GM18526 (cell line): ENCODE measurements around the gene NPFF.

Experiments
- POLR2A ChIP-seq: IDR thresholded peaks from 3 replicates; pipeline ENCODE4 v1.6.1; 2011; ENCODE audit not compliant: insufficient read length; ENCODE audit errors: extremely low read depth

The NPFF gene

GRCh38 chr12:53501615-53502181 lies 5.6 kb downstream of the NPFF start:
- no peak for TF ChIP-seq POLR2A

GRCh38 chr12:53500776-53501614 lies 6.3 kb downstream of the NPFF start, which contains the start of gene TARBP2:
TSS of gene TARBP2 (plus strand) at chr12:53501283. CDS start at chr12:53501409, 126 bp downstream.
- peak; percentile 75 for TF ChIP-seq POLR2A

- TF ChIP-seq POLR2A, result peak; percentile 73
These were observed 7.0 kb downstream of the NPFF start for GRCh38 chr12:53500142-53500775.

GRCh38 chr12:53499266-53500141 lies 7.8 kb downstream of the NPFF start, which contains the start of gene MAP3K12:
TSS of gene MAP3K12 (minus strand) at chr12:53499458. CDS start at chr12:53487391, 12,067 bp downstream.
- TF ChIP-seq POLR2A, result no peak

GRCh38 chr12:53498235-53498630 lies 9.1 kb downstream of the NPFF start:
- TF ChIP-seq POLR2A, result no peak

- no peak for TF ChIP-seq POLR2A
These were observed 9.8 kb downstream of the NPFF start for GRCh38 chr12:53497461-53497860.

- TF ChIP-seq POLR2A, result no peak
These were observed 10.6 kb downstream of the NPFF start for GRCh38 chr12:53496752-53497032.

DNA sequence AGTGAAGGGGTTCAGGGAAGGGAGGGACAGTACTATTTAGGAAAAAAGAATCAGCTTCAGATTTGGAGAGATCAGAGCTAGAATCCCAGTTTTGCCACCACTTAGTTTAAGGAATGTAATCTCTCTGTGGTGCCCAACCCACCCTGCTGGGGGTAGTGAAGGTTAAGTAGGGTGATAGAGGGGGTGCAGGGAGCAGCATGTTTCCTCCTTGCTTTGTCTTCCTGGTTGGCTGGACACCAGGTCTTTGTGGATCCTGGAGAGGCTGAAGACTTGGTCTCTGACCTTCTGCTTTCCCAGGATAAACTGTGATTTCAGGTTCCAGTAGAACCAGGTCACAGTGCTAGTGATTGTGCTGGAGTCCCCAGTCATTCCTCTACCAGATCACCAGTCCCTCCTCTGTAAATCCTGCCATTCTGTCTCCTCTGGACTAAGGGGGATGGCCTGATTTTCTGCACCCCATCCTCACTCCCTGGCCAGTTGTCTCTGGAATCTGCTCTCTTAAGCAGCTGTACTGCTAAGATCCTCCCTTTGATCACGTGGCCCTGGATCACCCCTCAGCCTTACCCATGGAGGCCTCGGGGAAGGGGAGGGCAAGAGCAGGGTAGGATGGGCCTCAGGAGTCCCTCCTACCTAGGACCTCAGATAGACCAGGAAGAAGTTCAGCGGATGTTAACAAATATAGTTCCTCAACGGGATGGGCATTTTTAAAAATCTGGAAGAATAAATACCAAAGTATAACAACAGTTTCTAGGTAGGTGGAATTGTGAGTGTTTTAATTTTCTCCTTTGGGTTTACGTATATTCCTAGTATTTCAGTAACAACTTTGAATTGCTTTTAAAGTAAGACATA lies 11.2 kb downstream of the NPFF start:
- TF ChIP-seq POLR2A, result no peak

DNA sequence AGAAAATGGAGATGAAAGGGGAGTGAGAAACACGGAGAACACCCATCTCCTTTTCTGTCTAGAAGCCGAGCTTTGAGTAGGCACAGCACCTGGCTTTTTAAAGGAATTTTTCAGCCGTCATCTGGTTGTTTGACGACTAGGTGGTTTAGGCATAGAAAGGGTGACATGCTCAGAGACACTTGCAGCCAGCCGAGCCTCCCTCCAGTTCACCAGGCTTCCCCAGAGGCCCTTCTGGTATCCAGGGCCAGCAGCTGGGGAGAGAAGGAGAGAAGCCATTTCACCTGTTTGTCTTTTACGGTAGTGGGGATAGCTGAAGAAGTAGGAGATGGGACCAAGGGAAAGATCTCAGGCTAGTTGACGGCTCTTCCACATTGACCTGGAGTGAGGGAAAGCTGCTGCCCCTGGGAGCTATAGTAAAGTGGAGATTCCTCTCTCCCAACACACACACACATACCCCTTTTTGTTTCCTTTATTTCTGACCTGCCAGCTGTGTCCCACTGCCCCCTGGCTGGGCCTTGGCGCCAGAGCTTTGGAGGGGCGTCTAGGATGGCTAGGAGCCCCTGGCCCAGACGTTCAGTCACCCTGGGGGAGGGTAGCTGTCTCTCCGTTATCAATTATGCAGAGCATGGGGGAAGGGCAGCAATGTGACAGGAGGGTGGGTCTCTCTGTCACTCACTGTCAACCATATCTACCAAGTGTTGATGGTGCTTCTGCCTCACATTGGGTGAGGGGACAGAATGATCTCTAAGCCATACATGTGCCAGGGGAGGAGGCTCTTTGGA lies 13.5 kb downstream of the NPFF start:
- no peak for TF ChIP-seq POLR2A

- peak; percentile 84 for TF ChIP-seq POLR2A
These were observed 14.3 kb downstream of the NPFF start for GRCh38 chr12:53492830-53493609.

GRCh38 chr12:53492188-53492587 lies 15.1 kb downstream of the NPFF start:
- TF ChIP-seq POLR2A, result no peak

- no peak for TF ChIP-seq POLR2A
These were observed 17.9 kb downstream of the NPFF start for GRCh38 chr12:53489242-53489864.
